ENCODE data around the gene GNB1L. TPM values are rescaled to one million over a fixed set of nuclear protein-coding genes. Genes with fewer than 3 reads are reported as not detected.

The GNB1L gene
- total RNA-seq, 1 donor from 2014 or later = 11.5 TPM

DNA sequence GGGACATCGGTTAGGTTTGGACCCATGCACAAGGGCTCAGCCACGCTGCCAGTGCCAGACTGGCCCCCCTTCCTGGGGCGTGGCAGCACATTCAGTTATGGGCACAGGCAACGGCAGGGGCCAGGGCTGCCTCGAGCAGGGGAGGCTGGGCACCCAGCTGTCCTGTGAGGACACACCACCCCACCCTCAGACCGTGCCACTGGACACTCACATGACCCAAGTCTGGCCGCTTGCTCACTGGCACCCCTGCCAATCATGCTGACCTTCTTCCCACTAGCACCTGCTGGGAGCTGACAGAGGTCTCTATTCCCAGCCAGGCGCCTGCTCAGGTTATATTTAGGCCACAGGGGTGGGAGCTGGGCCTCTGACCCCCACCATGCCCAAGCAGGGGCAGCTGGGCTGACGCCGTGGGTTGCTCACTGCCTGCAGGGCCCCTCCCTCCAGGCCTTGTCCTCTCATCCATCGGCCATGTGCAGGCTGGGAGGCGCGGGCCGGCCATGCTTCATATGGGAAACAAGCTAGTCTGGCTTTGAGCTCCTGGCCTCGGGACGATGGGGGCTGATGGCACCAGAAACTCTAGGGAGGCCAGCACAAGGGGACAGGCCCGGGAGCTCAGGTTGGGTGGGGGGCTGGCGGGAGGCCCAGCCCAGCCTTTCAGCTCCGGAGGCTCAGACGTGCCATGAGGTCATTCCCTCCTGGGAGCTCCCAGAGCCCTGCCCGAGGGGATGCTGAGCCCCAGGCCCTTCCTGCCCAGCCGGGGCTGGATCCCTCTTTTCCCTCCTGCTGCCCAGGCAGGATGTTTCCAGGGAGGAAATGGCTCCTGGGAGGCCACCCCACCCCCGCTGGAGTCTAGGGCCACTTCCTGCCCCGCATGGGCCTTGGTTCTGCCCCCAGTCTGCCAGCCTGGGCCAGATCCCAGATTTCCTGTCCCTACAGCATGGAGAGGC, 109.2 kb downstream of the GNB1L start:
- DNase-seq (ENCODE audit: low read depth) = no peak
- TF ChIP-seq, protein P1, sequence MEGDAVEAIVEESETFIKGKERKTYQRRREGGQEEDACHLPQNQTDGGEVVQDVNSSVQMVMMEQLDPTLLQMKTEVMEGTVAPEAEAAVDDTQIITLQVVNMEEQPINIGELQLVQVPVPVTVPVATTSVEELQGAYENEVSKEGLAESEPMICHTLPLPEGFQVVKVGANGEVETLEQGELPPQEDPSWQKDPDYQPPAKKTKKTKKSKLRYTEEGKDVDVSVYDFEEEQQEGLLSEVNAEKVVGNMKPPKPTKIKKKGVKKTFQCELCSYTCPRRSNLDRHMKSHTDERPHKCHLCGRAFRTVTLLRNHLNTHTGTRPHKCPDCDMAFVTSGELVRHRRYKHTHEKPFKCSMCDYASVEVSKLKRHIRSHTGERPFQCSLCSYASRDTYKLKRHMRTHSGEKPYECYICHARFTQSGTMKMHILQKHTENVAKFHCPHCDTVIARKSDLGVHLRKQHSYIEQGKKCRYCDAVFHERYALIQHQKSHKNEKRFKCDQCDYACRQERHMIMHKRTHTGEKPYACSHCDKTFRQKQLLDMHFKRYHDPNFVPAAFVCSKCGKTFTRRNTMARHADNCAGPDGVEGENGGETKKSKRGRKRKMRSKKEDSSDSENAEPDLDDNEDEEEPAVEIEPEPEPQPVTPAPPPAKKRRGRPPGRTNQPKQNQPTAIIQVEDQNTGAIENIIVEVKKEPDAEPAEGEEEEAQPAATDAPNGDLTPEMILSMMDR (conservative IDR thresholded peaks at IDR 0.05; ENCODE audit: low read depth, low read length) = no peak
- H3K4me3 ChIP-seq (ENCODE audit: low read depth, low read length) = no peak overlapping the region

DNA sequence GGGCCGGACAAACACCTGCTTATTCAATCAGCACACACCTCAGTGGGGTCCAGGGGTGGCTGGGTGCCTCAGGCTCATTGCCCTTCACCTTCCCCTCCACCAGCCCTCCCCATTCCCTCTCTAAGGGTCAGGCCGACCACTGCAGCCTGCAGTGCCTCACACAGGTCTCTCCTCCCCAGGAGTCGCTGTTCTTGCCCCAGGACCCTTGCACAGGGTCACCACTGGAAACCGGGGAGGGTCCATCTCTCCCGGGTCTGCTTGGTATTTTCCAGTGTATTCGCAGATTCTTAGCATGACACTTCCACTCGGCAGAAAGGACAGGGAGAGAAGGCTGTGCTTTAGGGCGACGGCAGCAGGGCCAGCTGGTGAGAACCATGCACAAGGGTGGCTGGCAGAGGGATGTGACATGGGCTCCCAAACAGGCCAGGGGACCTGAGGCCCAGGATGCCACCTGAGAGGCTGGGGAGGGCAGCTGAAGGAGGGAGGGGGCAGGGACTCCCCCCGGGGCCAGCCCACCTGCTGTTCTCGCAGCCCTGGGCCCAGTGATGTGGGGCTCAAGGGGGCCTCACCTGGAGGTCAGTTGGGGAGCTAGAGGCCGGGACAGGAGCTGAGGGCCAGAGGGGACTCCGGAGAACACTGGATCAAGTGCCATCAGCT, 110.2 kb downstream of the GNB1L start:
- no peak for DNase-seq (ENCODE audit: low read depth)
- TF ChIP-seq, protein P1 (conservative IDR thresholded peaks at IDR 0.05; ENCODE audit: low read depth, low read length) = no peak
- H3K4me3 ChIP-seq (ENCODE audit: low read depth, low read length) = no peak overlapping the region

DNA sequence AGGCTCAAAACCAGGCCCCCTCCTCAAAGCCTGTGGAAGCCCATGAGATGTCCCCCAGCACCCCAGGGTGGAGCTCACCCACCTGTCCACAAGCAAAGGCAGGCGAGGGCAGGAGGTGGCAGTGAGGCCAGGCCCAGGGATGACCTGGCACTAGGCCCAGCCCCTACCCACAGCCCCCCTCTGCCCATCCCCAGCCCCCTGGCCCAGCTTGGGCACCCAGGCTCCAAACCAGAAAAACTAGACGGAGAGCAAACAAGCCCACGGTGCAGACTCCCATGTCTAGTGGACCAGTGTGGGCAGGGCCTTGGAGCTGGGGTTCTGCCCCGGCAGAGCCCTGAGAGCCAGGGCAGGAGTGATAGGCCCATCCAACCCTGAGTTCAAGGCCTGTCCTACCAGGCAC, 111.0 kb downstream of the GNB1L start:
- H3K4me3 ChIP-seq (ENCODE audit: low read depth, low read length) = no peak overlapping the region
- TF ChIP-seq, protein P1 (conservative IDR thresholded peaks at IDR 0.05; ENCODE audit: low read depth, low read length) = no peak
- DNase-seq (ENCODE audit: low read depth) = no peak

DNA sequence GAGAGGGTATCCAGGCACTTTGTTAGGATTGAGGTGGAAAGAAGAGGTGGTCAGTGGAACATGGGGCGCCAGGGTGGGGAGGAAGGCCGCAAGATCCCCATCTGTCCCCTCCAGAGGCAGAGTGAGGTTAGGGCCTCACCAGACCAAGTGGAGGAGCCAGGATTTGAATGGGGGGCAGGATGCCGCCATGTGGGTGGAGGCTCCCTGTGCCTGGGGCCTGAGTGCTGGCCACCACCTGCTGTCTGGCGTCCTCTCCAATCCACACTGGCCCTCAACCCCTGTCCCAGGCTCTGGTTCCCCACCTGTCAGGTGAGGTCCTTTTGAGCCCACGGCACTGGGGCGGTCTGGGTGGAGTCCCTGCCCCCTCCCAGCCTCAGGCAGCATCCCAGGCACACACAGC, 111.6 kb downstream of the GNB1L start:
- DNase-seq (ENCODE audit: low read depth) = no peak
- H3K4me3 ChIP-seq (ENCODE audit: low read depth, low read length) = no peak overlapping the region
- TF ChIP-seq, protein P1 (conservative IDR thresholded peaks at IDR 0.05; ENCODE audit: low read depth, low read length) = no peak

DNA sequence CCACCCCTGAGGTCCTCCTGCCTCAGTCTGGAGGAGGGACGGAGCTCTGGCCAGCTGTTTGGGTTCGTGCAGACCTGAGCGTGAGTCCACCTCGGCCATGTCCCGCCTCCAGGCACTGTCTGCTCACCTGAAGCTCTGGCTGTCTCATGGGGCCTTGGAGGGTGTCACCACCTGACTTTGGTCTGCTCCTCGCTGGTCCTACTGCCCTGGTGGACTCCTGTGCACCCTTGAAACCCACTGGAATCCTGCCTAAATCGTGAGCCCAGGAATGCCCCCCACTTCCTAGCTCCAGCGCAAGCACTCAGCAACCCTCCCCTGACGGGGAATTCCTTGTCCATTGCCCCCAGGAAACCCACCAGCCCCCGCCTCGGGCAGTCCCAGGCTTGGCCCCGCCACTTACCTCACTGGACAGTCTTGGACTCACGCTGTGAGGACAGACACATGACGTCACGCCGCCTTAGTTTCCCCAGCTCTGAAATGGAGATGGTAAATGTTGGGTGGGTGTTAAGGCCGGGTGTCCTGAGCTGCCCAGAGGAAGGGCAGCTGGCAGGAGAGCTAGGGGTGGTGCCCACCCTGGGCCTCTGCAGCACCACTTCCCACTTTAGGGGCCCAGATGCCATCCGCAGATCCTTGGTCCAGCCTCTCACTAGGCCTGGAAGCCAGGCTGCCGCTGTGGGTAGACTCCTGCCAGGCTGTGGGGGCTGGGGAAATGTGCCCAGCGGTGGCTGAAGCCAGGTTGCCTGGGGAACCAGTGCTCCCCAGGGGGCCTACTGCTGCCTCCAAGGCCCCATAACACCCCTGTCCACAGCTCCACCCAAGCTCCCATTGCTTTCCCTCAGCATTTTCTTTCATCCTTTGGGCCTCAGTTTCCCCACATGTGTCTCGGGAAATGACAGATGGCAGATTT, 112.3 kb downstream of the GNB1L start:
- no peak overlapping the region for H3K4me3 ChIP-seq (ENCODE audit: low read depth, low read length)
- no peak for DNase-seq (ENCODE audit: low read depth)
- TF ChIP-seq, protein P1 (conservative IDR thresholded peaks at IDR 0.05; ENCODE audit: low read depth, low read length) = no peak

DNA sequence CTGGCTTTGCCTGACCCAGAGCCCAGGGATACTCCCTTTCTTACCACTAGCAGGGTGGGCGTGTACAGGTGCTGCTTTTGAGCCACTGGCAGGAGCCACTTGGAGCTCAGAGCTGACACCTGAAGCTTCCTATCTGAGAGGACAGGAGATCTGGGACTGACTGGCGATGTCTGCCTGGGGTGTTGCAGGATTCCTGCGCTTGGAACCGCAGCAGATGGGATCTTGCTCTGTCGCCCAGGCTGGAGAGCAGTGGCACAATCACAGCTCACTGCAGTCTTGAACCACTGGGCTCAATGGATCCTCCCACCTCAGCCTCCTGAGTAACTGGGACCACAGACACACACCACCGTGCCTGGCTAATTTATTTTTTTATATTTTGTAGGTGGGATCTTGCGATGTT, 113.6 kb downstream of the GNB1L start:
- no peak for DNase-seq (ENCODE audit: low read depth)
- TF ChIP-seq, protein P1 (conservative IDR thresholded peaks at IDR 0.05; ENCODE audit: low read depth, low read length) = no peak
- H3K4me3 ChIP-seq (ENCODE audit: low read depth, low read length) = no peak overlapping the region
